Ecto neural progenitor cell (in vitro differentiated cells): ENCODE data around the gene CAPNS2.
"Not testable (repeated sequence)": the region's sequence is repeated elsewhere in the genome, so short reads cannot be mapped to it uniquely, and the experiment has no call there.

Source experiments
- DNase-seq: peaks from one replicate; pipeline ENCODE4 v3.0.0-alpha.2; 2018; ENCODE audit warnings: low spot score

CAPNS2 gene

GRCh38 chr16:55568207-55568606, 1.7 kb downstream of the CAPNS2 start:
- no peak for DNase-seq

GRCh38 chr16:55569025-55569424, 2.5 kb downstream of the CAPNS2 start:
- no peak for DNase-seq

GRCh38 chr16:55570159-55570558, 3.7 kb downstream of the CAPNS2 start:
- no peak for DNase-seq

GRCh38 chr16:55571191-55571897, 4.9 kb downstream of the CAPNS2 start:
- no peak for DNase-seq

GRCh38 chr16:55572439-55572838, 6.0 kb downstream of the CAPNS2 start:
- no peak for DNase-seq

- no peak for DNase-seq
These were observed 8.3 kb downstream of the CAPNS2 start for GRCh38 chr16:55574811-55575210.

GRCh38 chr16:55575496-55575895, 9.0 kb downstream of the CAPNS2 start:
- no peak for DNase-seq

GRCh38 chr16:55576384-55576783, 9.9 kb downstream of the CAPNS2 start:
- DNase-seq, result no peak

- DNase-seq, result no peak
These were observed 11.4 kb downstream of the CAPNS2 start for GRCh38 chr16:55577887-55578286.

GRCh38 chr16:55585631-55586030, 19.1 kb downstream of the CAPNS2 start:
- no peak for DNase-seq

- no peak for DNase-seq
These were observed 22.3 kb downstream of the CAPNS2 start for GRCh38 chr16:55588799-55589198.

GRCh38 chr16:55592306-55592705, 25.8 kb downstream of the CAPNS2 start:
- no peak for DNase-seq

- no peak for DNase-seq
These were observed 31.4 kb downstream of the CAPNS2 start for GRCh38 chr16:55597928-55598327.

GRCh38 chr16:55605754-55606336, 39.4 kb downstream of the CAPNS2 start:
- DNase-seq, result no peak

GRCh38 chr16:55613613-55614335, 47.3 kb downstream of the CAPNS2 start:
- DNase-seq, result no peak

- DNase-seq, result no peak
These were observed 48.6 kb downstream of the CAPNS2 start for GRCh38 chr16:55615071-55615470.

GRCh38 chr16:55615670-55616069, 49.2 kb downstream of the CAPNS2 start:
- DNase-seq, result not testable (repeated sequence)
